Activated B cell treated with CpG ODN at 0.5 μM for 24 hours (primary cell): Measurements from ENCODE around the gene CHN2. TPM values are rescaled to one million over a fixed set of nuclear protein-coding genes. Genes with fewer than 3 reads are reported as not detected.

ENCODE experiments used
- ATAC-seq: fragments of 200-7000 bp; cut with Tn5 transposase; one replicate; pipeline ENCODE4 v1.10.0; 2021; ENCODE audit warnings: low read depth, mild to moderate bottlenecking, moderate library complexity
- CTCF ChIA-PET: fragments of 350-600 bp; sonication (Branson Sonifier 250); formaldehyde crosslinking; loops from one replicate; lab custom pipeline; 2021; ENCODE audit warnings: antibody characterized with exemption; lab: Charles Lee
- POLR2A ChIA-PET: fragments of 350-600 bp; sonication (Branson Sonifier 250); formaldehyde crosslinking; loops from one replicate; lab custom pipeline; 2021; ENCODE audit warnings: antibody characterized with exemption; lab: Charles Lee
- DNase-seq: peaks from one replicate; pipeline ENCODE4 v3.0.0; 2022
- H3K27ac Mint-ChIP-seq: one replicate; pipeline ENCODE4 v1.8.0; 2020; ENCODE audit warnings: mixed read lengths
- H3K27me3 Mint-ChIP-seq: one replicate; pipeline ENCODE4 v1.8.0; 2021; ENCODE audit warnings: mixed read lengths
- H3K36me3 Mint-ChIP-seq: one replicate; pipeline ENCODE4 v1.8.0; 2021; ENCODE audit warnings: low read depth, mixed read lengths
- H3K4me1 Mint-ChIP-seq: one replicate; pipeline ENCODE4 v1.8.0; 2021; ENCODE audit warnings: mixed read lengths
- H3K4me3 Mint-ChIP-seq: one replicate; pipeline ENCODE4 v1.8.0; 2020; ENCODE audit warnings: mild to moderate bottlenecking, mixed read lengths
- H3K9me3 Mint-ChIP-seq: one replicate; pipeline ENCODE4 v1.8.0; 2020; ENCODE audit warnings: mixed read lengths
- intact Hi-C: fragments of 100-400 bp; cut with micrococcal nuclease; formaldehyde crosslinking; loops from one replicate; pipeline ENCODE4 v1.15.1; 2024
- total RNA-seq: library from RNA; stranded (reverse); gene quantifications from 2 replicates; pipeline ENCODE4 v1.2.3, GENCODE V29; 2022
- TF ChIP-seq, protein P1 (sequence below): fragments of 200-600 bp; IDR thresholded peaks from one replicate; pipeline ENCODE4 v1.8.0; 2022; ENCODE audit warnings: antibody characterized with exemption, mild to moderate bottlenecking

Gene CHN2
- total RNA-seq, 1 donor from 2014 or later, result 1.8 TPM

- Mint-ChIP-seq H3K27me3 (peaks cover 9% of the 10 kb centered on the region), H3K27ac (no peak overlapping the region), H3K9me3 (no peaks in the 10 kb centered on the region), H3K4me1 (no peaks in the 10 kb centered on the region), H3K36me3 (no peaks in the 10 kb centered on the region), H3K4me3 (no peak overlapping the region)
- intact Hi-C loops, result no loop called here
- CTCF ChIA-PET, result no interaction called here
- no peak for DNase-seq
- POLR2A ChIA-PET, result no interaction called here
- ATAC-seq, result no peak
- TF ChIP-seq, protein P1, sequence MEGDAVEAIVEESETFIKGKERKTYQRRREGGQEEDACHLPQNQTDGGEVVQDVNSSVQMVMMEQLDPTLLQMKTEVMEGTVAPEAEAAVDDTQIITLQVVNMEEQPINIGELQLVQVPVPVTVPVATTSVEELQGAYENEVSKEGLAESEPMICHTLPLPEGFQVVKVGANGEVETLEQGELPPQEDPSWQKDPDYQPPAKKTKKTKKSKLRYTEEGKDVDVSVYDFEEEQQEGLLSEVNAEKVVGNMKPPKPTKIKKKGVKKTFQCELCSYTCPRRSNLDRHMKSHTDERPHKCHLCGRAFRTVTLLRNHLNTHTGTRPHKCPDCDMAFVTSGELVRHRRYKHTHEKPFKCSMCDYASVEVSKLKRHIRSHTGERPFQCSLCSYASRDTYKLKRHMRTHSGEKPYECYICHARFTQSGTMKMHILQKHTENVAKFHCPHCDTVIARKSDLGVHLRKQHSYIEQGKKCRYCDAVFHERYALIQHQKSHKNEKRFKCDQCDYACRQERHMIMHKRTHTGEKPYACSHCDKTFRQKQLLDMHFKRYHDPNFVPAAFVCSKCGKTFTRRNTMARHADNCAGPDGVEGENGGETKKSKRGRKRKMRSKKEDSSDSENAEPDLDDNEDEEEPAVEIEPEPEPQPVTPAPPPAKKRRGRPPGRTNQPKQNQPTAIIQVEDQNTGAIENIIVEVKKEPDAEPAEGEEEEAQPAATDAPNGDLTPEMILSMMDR, result no peak
Observed at GRCh38 chr7:29379551-29379950, 185.0 kb downstream of the CHN2 start.

DNA sequence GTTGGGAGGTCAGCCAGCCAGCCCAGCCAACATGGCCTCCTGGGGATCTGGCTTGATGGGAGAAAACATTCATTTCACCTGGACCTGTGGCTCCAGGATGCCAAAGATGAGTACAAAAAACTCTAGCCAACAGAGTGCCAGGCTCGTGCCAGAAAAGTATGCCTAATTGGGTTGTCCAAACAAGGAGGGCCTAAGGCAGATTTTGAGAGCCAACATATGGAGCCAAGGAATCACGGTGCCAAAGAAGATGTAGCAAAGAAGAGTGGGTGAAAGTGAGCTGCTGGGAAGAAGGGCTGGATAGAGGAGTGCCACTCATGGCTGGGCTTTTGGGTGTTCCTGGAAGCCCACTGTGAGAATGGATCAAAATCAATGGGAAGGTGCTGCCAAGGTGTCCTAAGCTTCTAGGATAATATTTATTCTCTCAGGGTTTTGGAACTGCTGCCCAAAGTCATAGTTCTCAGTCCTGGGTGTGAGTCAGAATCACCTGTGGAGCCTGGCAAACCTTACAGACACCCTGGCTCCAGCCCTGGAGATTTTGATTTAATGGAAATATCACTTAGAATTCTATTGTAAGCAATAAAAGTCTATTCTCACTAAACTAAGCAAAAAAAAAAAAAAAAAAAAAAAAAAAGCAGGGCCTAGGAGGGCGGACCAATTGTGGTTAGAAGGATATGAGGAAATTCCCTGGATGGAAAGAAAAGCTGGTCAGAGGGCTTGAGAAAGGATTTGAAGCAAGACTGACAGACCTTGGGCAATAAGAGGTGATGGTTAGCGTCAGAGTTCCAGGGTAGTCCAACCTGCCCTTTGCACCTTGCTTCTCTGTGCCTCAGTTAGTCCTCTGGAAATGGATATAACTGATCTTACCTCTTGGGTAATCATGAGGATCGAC, 186.9 kb downstream of the CHN2 start:
- Mint-ChIP-seq H3K9me3 (no peaks in the 10 kb centered on the region), H3K27ac (no peak overlapping the region), H3K36me3 (no peaks in the 10 kb centered on the region), H3K4me1 (no peaks in the 10 kb centered on the region), H3K27me3 (peaks cover 9% of the 10 kb centered on the region), H3K4me3 (no peak overlapping the region)
- no peak for DNase-seq
- TF ChIP-seq, protein P1, result no peak
- POLR2A ChIA-PET, result no interaction called here
- CTCF ChIA-PET, result no interaction called here
- ATAC-seq, result no peak
- intact Hi-C loops, result no loop called here

DNA sequence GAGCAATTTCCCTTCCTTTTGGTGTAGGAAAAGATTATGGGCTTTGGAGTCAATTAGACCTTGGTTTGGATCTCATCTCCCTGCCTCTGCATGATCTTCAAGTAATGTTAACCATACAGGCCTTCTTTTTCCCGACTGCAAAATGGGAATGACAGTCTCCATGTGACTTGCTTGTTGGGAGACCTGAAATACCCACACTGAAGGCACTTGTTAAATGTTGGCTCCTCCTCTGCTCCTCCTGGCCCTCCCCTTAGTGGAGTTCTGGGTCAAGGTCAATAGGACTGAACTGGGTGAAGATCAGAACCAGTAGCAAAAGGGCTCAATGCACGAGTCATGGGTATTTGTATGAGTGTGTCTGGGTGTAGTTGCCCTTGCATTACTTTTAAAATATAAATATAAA, 189.7 kb downstream of the CHN2 start:
- no peak for DNase-seq
- no peak overlapping the region for H3K4me3 Mint-ChIP-seq
- TF ChIP-seq, protein P1, result no peak
- ChIA-PET POLR2A (no interaction called here), CTCF (no interaction called here)
- H3K4me1 Mint-ChIP-seq, result no peaks in the 10 kb centered on the region
- no peak overlapping the region for H3K27ac Mint-ChIP-seq
- H3K9me3 Mint-ChIP-seq, result no peaks in the 10 kb centered on the region
- intact Hi-C loops, result no loop called here
- no peaks in the 10 kb centered on the region for H3K27me3 Mint-ChIP-seq
- H3K36me3 Mint-ChIP-seq, result no peaks in the 10 kb centered on the region
- ATAC-seq, result no peak

GRCh38 chr7:29385214-29385814, 190.7 kb downstream of the CHN2 start:
- ATAC-seq, result no peak
- H3K27me3 Mint-ChIP-seq, result no peaks in the 10 kb centered on the region
- CTCF ChIA-PET, result no interaction called here
- no peaks in the 10 kb centered on the region for H3K4me1 Mint-ChIP-seq
- H3K9me3 Mint-ChIP-seq, result no peaks in the 10 kb centered on the region
- intact Hi-C loops, result no loop called here
- no peak overlapping the region for H3K27ac Mint-ChIP-seq
- DNase-seq, result no peak
- H3K36me3 Mint-ChIP-seq, result no peaks in the 10 kb centered on the region
- POLR2A ChIA-PET, result no interaction called here
- H3K4me3 Mint-ChIP-seq, result no peak overlapping the region
- TF ChIP-seq, protein P1, result no peak

DNA sequence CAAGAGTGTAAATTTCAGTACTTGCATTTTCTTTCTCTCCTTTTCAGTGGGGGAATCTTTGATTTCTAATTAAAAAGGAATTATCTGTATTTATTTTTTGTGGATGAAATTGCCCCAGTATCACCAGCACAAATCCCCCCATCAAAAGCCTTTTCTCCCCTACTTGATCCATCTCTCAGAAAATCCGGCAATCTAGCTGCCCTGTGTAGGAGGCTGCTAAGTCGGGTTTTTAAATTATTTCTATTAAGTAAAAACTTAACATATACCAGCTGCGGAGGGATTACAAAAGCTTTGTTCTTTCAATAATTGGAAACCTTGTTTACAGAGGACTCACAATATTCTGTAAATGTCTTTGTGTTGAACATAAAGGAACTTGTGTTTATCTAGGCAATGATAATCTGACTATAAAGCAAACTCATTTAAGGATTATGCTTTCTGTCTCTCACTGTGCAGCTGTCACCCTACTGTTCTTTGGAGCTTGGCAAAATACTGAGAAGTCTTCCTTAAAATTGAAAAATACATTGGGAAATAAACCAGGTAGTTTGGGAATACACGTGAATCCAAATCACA, 191.7 kb downstream of the CHN2 start:
- ChIA-PET CTCF (no interaction called here), POLR2A (no interaction called here)
- H3K4me3 Mint-ChIP-seq, result no peak overlapping the region
- TF ChIP-seq, protein P1, result no peak
- no peaks in the 10 kb centered on the region for H3K9me3 Mint-ChIP-seq
- H3K36me3 Mint-ChIP-seq, result no peaks in the 10 kb centered on the region
- intact Hi-C loops, result no loop called here
- H3K27me3 Mint-ChIP-seq, result no peaks in the 10 kb centered on the region
- no peaks in the 10 kb centered on the region for H3K4me1 Mint-ChIP-seq
- ATAC-seq, result no peak
- no peak for DNase-seq
- H3K27ac Mint-ChIP-seq, result no peak overlapping the region
